Measurements from ENCODE around the gene GREB1L. TPM values are rescaled to one million over a fixed set of nuclear protein-coding genes. Genes with fewer than 3 reads are reported as not detected.
"Not testable (repeated sequence)": the region's sequence is repeated elsewhere in the genome, so short reads cannot be mapped to it uniquely, and the experiment has no call there.

GREB1L gene
- total and polyA plus RNA-seq, 2 experiments from 2014 or later: 4.2 to 7.8 TPM

DNA sequence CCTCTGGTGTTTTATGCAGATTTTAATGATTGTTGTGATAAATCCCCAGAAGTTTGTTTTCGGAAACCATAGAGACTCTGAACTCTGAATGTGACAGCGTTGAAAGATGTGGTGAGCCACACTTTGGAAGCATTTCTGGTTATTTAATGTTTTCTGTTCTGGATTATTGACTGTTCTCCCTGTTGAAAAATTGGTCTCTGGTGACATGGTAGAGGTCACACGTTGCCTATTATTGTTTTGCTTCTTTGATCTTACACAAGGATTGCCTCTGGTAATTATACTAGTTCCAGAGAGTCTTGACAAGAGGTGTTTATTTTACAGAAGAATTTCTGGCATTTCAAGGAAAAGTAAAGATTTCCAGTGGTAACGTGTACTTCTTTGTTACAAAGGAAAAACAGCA is 127.1 kb downstream of the GREB1L start:
- Histone ChIP-seq H3K9me3 (ENCODE audit: low read depth) (no peaks in the 10 kb centered on the region), H3K4me1 (ENCODE audit: low read depth) (peaks cover 30% of the 10 kb centered on the region), H3K27me3 (no peaks in the 10 kb centered on the region), H3K36me3 (no peaks in the 10 kb centered on the region), H3K4me3 (no peak overlapping the region), H3K27ac (no peak overlapping the region)
- DNase-seq (ENCODE audit: low read depth in 1 of 2, low spot score in 1 of 2): no peak
- TF ChIP-seq, protein P1, sequence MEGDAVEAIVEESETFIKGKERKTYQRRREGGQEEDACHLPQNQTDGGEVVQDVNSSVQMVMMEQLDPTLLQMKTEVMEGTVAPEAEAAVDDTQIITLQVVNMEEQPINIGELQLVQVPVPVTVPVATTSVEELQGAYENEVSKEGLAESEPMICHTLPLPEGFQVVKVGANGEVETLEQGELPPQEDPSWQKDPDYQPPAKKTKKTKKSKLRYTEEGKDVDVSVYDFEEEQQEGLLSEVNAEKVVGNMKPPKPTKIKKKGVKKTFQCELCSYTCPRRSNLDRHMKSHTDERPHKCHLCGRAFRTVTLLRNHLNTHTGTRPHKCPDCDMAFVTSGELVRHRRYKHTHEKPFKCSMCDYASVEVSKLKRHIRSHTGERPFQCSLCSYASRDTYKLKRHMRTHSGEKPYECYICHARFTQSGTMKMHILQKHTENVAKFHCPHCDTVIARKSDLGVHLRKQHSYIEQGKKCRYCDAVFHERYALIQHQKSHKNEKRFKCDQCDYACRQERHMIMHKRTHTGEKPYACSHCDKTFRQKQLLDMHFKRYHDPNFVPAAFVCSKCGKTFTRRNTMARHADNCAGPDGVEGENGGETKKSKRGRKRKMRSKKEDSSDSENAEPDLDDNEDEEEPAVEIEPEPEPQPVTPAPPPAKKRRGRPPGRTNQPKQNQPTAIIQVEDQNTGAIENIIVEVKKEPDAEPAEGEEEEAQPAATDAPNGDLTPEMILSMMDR (IDR thresholded peaks at IDR 0.05; ENCODE audit: low read depth, low read length): no peak

DNA sequence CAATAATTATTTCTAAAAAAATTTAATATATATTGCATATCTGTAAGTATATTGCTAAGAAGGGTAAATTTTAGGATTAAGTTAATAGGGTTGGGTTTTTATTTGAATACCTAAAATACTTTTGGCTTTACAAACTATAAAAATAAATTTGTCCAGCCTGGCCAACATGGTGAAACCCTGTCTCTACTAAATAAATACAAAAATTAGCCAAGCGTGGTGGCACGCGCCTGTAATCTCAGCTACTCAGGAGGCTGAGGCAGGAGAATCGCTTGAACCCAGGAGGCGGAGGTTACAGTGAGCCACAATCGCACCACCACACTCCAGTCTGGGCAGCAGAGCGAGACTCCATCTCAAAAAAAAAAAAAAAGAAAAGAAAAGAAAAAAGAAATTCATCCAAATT is 127.6 kb downstream of the GREB1L start:
- H3K27me3 ChIP-seq; H3K9me3 ChIP-seq (ENCODE audit: low read depth); H3K36me3 ChIP-seq; H3K27ac ChIP-seq; H3K4me3 ChIP-seq; DNase-seq (ENCODE audit: low read depth in 1 of 2, low spot score in 1 of 2): not testable (repeated sequence)
- H3K4me1 ChIP-seq (ENCODE audit: low read depth): peaks cover 29% of the 10 kb centered on the region

DNA sequence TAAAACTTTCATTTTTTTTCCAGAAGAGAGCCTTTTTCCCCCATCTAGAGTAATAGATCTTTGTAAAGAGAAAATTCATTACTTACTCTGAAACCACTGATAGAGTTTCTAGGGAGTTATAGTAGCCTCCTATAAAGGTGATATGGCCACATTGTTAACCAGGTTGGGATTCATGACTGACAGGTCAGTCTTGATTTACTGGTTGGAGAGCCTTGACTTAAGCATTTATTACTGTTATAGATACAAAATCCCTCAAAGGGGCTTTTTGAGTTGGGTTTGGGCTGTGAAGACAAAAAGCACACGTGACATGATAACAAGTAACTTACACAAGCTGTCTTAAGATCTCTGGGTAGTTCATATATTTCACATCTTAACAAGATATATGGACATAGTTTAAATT is 141.0 kb downstream of the GREB1L start:
- Histone ChIP-seq H3K9me3 (ENCODE audit: low read depth) (no peaks in the 10 kb centered on the region), H3K36me3 (no peaks in the 10 kb centered on the region), H3K4me3 (no peak overlapping the region), H3K4me1 (ENCODE audit: low read depth) (no peaks in the 10 kb centered on the region), H3K27me3 (no peaks in the 10 kb centered on the region), H3K27ac (no peak overlapping the region)
- no peak for DNase-seq (ENCODE audit: low read depth in 1 of 2, low spot score in 1 of 2)
- TF ChIP-seq, protein P1 (IDR thresholded peaks at IDR 0.05; ENCODE audit: low read depth, low read length): no peak

DNA sequence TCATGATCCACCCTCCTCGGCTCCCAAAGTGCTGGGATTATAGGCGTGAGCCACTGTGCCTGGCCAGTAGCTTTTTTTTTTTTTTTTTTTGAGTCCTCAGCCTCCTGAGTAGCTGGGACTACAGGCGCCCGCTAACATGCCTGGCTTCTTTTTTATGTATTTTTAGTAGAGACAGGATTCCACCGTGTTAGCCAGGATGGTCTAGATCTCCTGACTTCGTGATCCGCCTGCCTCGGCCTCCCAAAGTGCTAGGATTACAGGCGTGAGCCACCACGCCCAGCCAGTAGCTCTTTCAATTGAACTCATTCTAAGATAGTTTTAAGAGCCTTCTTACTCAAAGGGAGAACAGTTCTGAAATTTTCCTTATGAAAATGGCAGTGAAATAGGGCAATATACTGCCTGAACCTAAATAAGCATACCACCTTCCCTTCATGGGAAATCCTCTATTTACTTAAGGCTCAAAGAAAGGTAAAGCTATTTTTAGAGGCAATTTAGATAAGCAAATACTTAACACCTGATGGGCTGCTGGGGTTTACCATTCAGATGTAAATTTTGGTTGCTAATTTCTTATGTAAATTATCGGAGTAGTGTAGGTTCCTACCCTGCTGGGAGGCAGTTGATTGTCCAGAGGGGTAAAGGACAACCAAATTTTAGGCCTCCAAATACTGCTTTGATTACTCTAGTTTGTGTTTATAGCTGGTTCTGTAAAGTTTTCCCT is 144.7 kb downstream of the GREB1L start:
- Histone ChIP-seq H3K4me1 (ENCODE audit: low read depth) (no peaks in the 10 kb centered on the region), H3K36me3 (no peaks in the 10 kb centered on the region), H3K27ac (peak overlapping the region; percentile 5), H3K27me3 (no peaks in the 10 kb centered on the region), H3K4me3 (no peak overlapping the region), H3K9me3 (ENCODE audit: low read depth) (no peaks in the 10 kb centered on the region)
- TF ChIP-seq, protein P1 (IDR thresholded peaks at IDR 0.05; ENCODE audit: low read depth, low read length): no peak
- no peak for DNase-seq (ENCODE audit: low read depth in 1 of 2, low spot score in 1 of 2)

DNA sequence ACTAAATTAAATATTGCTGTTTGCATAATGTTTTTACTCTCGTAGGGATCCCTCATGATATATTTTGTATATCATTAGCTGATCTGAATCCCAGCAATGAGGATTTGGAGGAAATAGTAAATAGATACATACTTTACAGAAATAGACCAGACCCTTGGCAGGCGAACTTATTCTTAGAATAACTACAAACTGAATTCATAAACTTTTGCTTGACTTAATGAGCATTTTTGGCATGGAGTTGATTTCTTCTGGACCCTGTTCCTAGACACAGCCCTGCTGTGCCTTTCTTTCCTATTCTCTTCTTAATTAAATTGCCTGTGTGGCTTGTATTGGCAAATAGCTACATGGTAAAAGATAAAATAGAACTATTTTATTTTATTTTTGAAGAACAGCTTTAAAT is 145.9 kb downstream of the GREB1L start:
- Histone ChIP-seq H3K27ac (no peak overlapping the region), H3K27me3 (no peaks in the 10 kb centered on the region), H3K4me3 (no peak overlapping the region), H3K9me3 (ENCODE audit: low read depth) (no peaks in the 10 kb centered on the region), H3K4me1 (ENCODE audit: low read depth) (no peaks in the 10 kb centered on the region), H3K36me3 (no peaks in the 10 kb centered on the region)
- no peak for DNase-seq (ENCODE audit: low read depth in 1 of 2, low spot score in 1 of 2)
- TF ChIP-seq, protein P1 (IDR thresholded peaks at IDR 0.05; ENCODE audit: low read depth, low read length): no peak

DNA sequence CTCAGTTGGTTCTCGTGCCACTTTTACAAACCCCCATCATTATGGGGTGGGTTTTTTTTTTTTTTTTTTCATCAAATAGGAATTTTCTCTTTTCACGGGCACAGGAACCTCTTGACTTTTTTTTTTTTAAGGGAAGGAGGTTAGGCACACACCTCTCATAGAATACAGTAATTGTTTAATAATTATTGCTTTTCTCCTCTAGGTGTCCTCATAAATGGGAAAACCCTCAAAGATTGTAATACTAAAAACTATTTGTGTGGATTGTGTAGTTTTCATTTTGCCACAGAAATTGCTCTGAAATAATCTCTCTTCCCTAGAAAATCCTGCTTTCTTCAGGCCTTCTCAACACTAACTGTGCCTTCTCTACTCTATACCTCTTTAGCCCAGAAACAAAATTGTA is 147.3 kb downstream of the GREB1L start:
- TF ChIP-seq, protein P1 (IDR thresholded peaks at IDR 0.05; ENCODE audit: low read depth, low read length): no peak
- Histone ChIP-seq H3K27me3 (no peaks in the 10 kb centered on the region), H3K36me3 (no peaks in the 10 kb centered on the region), H3K4me3 (no peak overlapping the region), H3K9me3 (ENCODE audit: low read depth) (no peaks in the 10 kb centered on the region), H3K4me1 (ENCODE audit: low read depth) (no peaks in the 10 kb centered on the region), H3K27ac (no peak overlapping the region)
- no peak for DNase-seq (ENCODE audit: low read depth in 1 of 2, low spot score in 1 of 2)

Measured in cardiac muscle cell (in vitro differentiated cells and primary cell).